NCI-H446 treated with DMSO at 0.1 percent for 48 hours (cell line): ENCODE data around the gene TMEM207.
"Not testable (repeated sequence)": the region's sequence is repeated elsewhere in the genome, so short reads cannot be mapped to it uniquely, and the experiment has no call there.

Source experiments
- DNase-seq: peaks from one replicate; lab custom pipeline; 2025; lab: John Stamatoyannopoulos, UW

TMEM207 gene

GRCh38 chr3:190449801-190450200 is at the start of gene TMEM207:
TMEM207 (minus strand) TSS chr3:190449901; CDS start chr3:190449809, 92 bp downstream.
- DNase-seq: no peak

- no peak for DNase-seq
Measured at GRCh38 chr3:190499122-190499521, 49.4 kb upstream of the TMEM207 start.

DNA sequence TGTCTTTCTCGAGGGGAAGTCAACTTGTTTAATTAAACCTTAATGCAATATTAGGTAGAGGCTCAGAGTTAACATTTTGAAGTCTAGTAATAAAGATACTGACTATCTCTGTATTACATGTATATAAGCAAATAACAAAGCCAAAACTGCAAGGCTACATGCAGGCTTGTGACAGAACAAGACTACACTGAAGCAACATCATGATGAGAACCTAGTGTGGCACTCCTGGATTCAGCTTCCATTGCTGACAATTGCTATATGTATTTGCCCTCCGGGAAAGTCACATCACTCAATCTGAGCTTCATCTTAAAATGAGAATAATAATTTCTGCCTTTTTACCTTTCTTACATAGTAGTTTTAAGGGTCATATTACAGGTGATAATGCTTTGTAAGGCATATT is 48.6 kb upstream of the TMEM207 start:
- DNase-seq: no peak

DNA sequence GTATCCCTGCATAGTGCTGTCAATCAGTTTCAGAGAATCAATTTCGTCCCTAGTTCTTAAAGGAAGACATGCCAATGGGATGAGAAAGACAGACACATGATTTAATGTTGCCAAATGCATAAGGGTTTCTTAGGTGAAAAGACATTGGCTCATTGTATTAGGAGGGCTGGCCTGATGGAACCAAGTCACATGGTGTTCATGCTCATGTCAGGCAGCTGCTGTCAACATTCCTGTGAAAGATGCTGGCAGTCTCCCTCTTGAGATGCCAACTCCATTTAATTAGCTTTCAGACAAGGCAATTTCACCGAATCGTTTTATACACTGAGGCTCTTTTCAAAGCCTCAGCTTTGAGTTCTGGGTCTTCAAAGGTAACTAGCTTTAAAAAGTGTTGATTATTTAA is 48.1 kb upstream of the TMEM207 start:
- DNase-seq: no peak

DNA sequence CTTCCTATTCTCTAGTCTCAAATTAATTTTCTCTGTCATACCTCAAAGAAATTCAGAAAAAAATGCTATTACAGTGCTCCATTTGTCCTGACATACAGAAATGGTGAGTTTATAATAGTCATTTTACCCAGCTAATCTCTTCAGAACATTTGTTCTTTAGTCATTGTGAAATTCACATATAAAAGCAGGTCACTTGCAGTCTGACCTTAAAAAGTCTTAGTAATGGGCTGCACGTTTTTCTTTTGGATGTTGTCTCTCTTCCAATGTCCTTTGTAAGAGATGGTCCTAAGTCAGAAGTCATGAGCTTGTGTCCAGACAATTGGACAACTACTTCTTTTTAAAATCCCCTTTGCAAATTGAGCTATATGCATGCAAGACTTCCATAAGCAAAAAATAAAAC is 47.2 kb upstream of the TMEM207 start:
- no peak for DNase-seq

DNA sequence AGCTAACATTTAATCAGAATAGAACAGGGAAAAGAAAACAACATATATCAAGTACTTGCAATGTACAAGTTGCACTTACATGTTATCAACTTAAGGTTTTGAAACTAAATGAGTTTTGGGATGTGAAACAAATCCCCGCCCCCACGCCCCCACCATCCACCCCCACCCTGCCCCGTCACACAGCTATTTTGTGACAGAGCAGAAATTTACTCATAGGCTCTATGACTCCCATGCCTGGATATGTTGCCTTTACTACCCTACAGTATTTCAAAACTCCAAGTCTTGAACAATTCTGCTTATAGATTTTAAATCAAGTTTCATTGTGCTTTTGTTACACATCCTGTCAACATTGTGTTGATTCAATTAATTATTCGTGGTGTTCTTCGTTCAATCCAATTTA is 46.1 kb upstream of the TMEM207 start:
- no peak for DNase-seq

GRCh38 chr3:190495354-190495753 is 45.7 kb upstream of the TMEM207 start:
- no peak for DNase-seq

DNA sequence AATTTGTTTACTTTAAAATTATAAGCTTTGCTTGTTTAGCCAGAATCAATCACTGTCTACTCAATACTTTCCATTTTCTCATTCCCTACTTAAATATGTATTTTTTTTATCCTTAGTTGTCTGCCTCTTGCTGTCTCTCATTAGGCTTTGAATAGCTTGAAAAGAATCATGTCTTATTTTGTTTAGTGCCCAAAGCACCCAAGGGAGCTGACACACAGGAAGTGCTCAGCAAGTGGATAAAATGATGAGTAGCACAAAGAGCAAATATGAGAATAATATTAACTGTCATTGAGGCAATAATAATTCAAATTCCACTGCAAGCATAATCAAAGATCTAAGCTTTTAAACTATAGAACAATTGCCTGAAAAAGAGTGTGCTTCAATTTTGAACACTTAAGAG is 45.2 kb upstream of the TMEM207 start:
- no peak for DNase-seq

DNA sequence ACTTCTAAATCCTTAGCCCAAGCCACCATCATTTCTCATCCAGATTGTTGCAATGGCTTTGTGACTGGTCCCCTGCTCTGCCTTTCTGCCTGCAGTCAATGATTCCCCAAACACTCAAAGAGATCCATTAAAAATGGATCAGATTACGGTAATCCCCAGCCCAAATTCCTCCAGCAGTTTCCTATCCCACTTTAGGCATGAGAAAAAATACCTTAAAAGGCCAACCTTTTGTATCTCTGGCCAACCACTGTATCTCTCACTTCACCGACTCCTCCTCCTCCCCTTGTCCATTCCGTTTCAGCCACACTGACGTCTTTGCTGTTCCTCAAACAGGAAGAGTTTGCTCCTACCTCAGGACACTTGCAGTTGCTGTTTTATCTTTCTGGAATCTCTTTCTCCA is 43.3 kb upstream of the TMEM207 start:
- DNase-seq: no peak

DNA sequence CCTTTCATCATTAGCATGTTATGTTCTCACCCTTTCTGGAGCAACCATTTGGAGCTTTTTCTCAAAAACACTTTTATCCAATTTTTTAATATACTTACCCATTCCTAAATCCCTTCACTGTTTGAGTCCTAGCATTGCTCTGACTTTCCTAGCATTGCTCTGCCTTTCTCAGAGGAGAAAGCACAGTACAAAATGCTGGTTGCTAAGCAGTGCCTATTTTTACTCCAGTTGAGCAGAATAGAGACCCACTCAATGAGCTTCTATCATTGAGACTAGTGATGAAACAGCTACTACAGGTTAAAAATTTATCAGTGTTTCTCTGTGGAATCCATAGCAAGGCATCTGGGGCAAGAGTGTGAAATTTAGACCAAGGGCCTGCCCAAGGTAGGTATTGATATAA is 42.4 kb upstream of the TMEM207 start:
- DNase-seq: no peak

GRCh38 chr3:190491533-190492054 is 41.9 kb upstream of the TMEM207 start:
- no peak for DNase-seq

GRCh38 chr3:190486908-190487607 is 37.4 kb upstream of the TMEM207 start:
- no peak for DNase-seq

- DNase-seq: no peak
Measured at GRCh38 chr3:190486533-190486864, 36.8 kb upstream of the TMEM207 start.

GRCh38 chr3:190485830-190486532 is 36.3 kb upstream of the TMEM207 start:
- no peak for DNase-seq

DNA sequence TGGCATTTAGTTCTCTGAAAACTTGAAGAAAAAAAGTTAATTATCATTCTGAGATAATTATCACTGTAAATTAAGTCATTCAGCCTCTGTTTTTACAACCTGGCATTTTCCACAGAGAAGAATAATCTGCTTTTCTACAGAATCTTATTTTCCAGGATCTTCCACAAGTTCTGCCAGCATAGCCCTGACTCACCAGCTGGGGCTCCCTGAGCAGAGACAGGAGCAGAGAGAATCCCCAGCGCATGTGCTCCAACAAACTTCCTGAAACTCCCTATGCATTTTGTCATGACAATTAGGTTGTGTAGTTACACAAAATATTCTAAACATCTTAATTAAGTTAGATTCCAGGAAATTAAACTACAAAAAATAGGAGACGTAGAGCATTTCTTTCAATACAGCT is 32.1 kb upstream of the TMEM207 start:
- DNase-seq: no peak

- DNase-seq: not testable (repeated sequence)
Measured at GRCh38 chr3:190473261-190473660, 23.6 kb upstream of the TMEM207 start.

DNA sequence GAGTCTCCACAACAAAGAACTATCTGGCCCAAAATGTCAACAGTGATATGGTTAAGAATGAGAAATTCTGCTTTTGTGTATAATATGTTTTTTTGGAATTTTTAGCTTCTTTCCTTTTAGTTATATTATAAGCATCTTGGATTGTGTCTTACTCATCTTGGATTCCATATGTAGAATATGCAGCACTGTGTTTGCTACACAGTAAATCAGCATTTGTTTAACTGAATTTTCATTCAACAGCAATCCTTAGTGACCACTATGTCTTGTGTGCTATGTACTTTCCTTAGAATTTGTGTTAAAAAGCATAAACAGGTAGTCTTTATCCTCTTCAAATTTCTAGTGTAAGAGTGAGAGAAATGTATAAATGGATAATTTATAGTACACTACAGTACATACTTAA is 18.2 kb upstream of the TMEM207 start:
- DNase-seq: no peak

DNA sequence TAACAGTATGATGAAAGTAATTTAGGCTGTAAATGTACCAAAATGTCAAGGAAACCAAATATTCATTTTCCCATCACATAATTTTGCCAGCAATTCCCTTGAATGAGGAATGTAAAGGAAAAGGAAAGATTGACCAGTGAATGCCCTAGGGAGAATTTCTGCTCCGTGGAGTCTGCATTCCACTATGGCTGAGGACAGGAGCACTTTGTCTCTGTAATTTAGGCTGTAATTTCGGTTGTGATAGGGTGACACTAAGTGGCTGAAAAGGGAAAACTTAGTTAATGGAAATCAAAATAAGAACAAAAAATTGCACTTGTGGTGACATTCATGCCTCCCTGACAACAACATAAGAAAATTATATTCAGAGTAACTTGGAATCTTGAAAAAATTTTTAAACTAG is 8.3 kb upstream of the TMEM207 start:
- DNase-seq: no peak

GRCh38 chr3:190456770-190457169 is 7.1 kb upstream of the TMEM207 start:
- DNase-seq: no peak

GRCh38 chr3:190455828-190456227 is 6.1 kb upstream of the TMEM207 start:
- no peak for DNase-seq

DNA sequence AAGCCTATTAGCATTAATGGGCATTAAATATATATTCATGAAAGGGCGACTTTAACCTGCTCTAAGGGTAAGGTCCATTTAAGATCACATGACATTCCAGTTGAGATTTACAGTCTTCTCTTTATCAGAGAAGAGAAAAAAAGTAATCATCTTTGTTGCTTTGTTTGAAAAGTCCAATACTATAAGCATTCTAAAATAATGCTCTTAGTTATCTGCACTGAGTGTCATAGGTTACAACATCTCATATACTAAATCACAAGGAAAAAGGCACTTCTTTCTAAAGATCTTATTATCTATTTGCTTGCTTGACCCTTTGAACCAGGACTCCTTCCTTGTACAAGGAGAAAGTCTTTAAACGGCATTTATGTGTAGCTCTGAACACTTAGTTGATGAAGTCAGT is 1.4 kb downstream of the TMEM207 start:
- DNase-seq: no peak

- no peak for DNase-seq
Measured at GRCh38 chr3:190446573-190447279, 3.0 kb downstream of the TMEM207 start.

DNA sequence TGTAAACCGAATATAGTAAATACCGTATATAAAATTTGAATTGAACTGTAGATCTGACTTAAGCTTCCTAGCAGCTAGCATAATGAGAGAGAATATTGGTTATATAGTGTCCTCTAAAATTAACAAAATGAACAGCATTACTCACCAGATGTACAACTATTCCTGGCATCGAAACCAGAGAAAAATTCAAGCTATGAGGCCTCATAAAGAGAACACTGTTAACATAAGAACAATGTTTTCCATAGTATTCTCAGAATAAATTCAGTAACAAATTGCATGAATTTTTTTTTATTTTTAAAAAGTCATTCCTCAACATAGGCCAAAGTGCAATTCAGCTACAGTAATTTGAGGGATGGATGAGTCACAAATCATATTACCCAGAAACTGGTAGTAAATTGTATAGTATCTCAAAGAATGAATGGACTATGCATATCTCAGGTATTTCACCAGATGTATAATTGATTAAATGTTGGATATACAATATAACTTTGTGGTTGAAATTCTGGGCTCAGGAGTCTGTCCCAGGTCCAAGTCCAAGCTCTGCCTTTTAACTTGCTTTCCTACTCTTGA is 5.0 kb downstream of the TMEM207 start:
- DNase-seq: no peak
